Esophagus muscularis mucosa (tissue), 4 donors: ENCODE measurements around the gene GNPTG. TPM values are rescaled to one million over a fixed set of nuclear protein-coding genes. Genes with fewer than 3 reads are reported as not detected.

Source experiments
- DNase-seq: peaks from one replicate; pipeline ENCODE4 v3.0.0-alpha.2; 2017; ENCODE audit errors: extremely low spot score
- H3K27ac ChIP-seq, 4 donors: fragments of 200-600 bp; sonication (generic); replicated peaks in 1 of 4; 1 replicate in 3 of 4; 2 replicates in 1 of 4; pipeline ENCODE4 v1.5.1; 2016 to 2019; ENCODE audit warnings: mild to moderate bottlenecking in 1 of 4
- H3K27me3 ChIP-seq, 4 donors: fragments of 200-600 bp; sonication (generic); one replicate each; pipeline versions ENCODE4 v1.5.1 to v1.6.0; 2016 to 2019
- H3K36me3 ChIP-seq, 4 donors: fragments of 200-600 bp; sonication (generic); one replicate each; pipeline ENCODE4 v1.5.1; 2016 to 2019
- H3K4me1 ChIP-seq, 4 donors: fragments of 200-600 bp; sonication (generic); one replicate each; pipeline ENCODE4 v1.5.1; 2016 to 2019
- H3K4me3 ChIP-seq, 4 donors: fragments of 200-600 bp; sonication (generic); 1 replicate in 2 of 4; 2 replicates in 2 of 4; pipeline ENCODE4 v1.5.1; 2016 to 2019; ENCODE audit warnings: mild to moderate bottlenecking in 4 of 4, moderate library complexity in 1 of 4
- H3K9me3 ChIP-seq, 4 donors: fragments of 200-600 bp; sonication (generic); 1 replicate in 3 of 4; 2 replicates in 1 of 4; pipeline ENCODE4 v1.5.1; 2016 to 2019
- EP300 ChIP-seq: sonication (generic); formaldehyde crosslinking; IDR thresholded peaks from one replicate; pipeline ENCODE4 v1.6.1; 2017; ENCODE audit warnings: antibody characterized with exemption
- POLR2A ChIP-seq: fragments of 450-650 bp; IDR thresholded peaks from one replicate; pipeline ENCODE4 v1.6.1; 2017; ENCODE audit warnings: antibody characterized with exemption, moderate library complexity, mild to moderate bottlenecking, low read depth
- POLR2AphosphoS5 ChIP-seq, 2 donors: sonication (generic); formaldehyde crosslinking; IDR thresholded peaks; one replicate each; pipeline ENCODE4 v1.6.1; 2017; ENCODE audit warnings: antibody characterized with exemption in 2 of 2
- WGBS: methylation state at CpG from one replicate; pipeline ENCODE4 v1.1.5; 2018; 5-methylcytosine and 5-hydroxymethylcytosine counted together
- intact Hi-C: fragments of 100-400 bp; cut with DNase I; formaldehyde crosslinking; loops from one replicate; pipeline ENCODE4 v1.15.1; 2023
- total RNA-seq, 4 donors: library from RNA; depleted of rRNA; stranded (reverse); fragments of >200 nt; gene quantifications; one replicate each; pipeline versions ENCODE4 v1.1.0 to v1.2.1, GENCODE V29; 2016
- TF ChIP-seq, protein P1 (sequence below), 3 experiments: fragments of 200-600 bp in 2 of 3; fragments of 450-650 bp in 1 of 3; sonication (generic) in 2 of 3; IDR thresholded peaks; one replicate each; pipeline ENCODE4 v1.5.1; 2017 to 2019; ENCODE audit warnings: antibody characterized with exemption in 3 of 3, mild to moderate bottlenecking in 2 of 3, moderate library complexity in 1 of 3

Gene GNPTG
- total RNA-seq, 4 donors from 2014 or later, result 54.4 to 70.5 (median 61.1) TPM

DNA sequence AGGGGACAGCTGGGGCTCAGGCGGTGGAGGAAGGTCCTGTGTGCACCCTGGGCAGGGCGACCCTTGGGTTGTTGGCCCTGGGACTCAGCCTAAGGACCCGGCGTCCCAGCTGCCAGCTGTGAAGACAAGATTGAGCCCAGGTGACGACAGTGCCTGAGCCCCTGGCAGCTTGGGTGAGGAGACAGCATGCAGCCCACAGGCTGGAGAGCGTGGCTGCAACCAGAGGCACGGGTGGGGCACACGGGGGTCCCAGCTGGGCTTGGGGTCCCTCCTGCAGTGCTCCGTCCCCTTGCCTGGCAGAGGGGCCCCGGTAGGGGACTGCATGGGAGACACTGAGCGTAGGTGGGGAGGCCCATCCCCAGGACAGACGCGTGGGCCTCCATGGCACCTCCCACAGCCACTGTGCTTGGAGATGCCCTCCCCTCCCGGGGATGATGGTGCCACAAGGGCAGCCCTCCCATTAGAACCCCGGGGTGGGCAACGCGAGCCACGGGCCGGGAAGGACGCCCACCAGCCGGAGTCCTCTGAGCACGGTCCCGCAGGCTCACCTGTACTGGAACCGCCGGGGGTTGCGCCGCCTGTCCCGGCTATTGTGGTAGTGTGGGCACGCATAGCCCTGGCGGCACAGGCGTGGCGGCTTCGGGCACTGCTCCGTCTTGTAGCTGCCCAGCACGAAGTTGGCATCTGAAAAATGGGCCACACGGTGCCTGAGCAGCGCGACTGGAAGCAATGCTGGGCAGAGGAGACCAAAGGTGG, 47.3 kb downstream of the GNPTG start:
- intact Hi-C loops, result no loop called here
- H3K4me1 ChIP-seq, result peaks cover 0 to under 1% (median 0%) of the 10 kb centered on the region in 4 donors
- H3K27ac ChIP-seq, result no peak overlapping the region
- no peak overlapping the region for H3K4me3 ChIP-seq
- H3K9me3 ChIP-seq, result no peaks in the 10 kb centered on the region
- TF ChIP-seq, protein P1, sequence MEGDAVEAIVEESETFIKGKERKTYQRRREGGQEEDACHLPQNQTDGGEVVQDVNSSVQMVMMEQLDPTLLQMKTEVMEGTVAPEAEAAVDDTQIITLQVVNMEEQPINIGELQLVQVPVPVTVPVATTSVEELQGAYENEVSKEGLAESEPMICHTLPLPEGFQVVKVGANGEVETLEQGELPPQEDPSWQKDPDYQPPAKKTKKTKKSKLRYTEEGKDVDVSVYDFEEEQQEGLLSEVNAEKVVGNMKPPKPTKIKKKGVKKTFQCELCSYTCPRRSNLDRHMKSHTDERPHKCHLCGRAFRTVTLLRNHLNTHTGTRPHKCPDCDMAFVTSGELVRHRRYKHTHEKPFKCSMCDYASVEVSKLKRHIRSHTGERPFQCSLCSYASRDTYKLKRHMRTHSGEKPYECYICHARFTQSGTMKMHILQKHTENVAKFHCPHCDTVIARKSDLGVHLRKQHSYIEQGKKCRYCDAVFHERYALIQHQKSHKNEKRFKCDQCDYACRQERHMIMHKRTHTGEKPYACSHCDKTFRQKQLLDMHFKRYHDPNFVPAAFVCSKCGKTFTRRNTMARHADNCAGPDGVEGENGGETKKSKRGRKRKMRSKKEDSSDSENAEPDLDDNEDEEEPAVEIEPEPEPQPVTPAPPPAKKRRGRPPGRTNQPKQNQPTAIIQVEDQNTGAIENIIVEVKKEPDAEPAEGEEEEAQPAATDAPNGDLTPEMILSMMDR (IDR thresholded peaks at IDR 0.05), result no peak
- TF ChIP-seq POLR2AphosphoS5 (IDR thresholded peaks at IDR 0.05), result no peak
- 88% methylated on average over 12 of the region's 38 CpGs for WGBS
- peaks cover 50 to 98% (median 92%) of the 10 kb centered on the region in 4 donors for H3K36me3 ChIP-seq
- DNase-seq, result no peak
- H3K27me3 ChIP-seq, result no peaks in the 10 kb centered on the region

DNA sequence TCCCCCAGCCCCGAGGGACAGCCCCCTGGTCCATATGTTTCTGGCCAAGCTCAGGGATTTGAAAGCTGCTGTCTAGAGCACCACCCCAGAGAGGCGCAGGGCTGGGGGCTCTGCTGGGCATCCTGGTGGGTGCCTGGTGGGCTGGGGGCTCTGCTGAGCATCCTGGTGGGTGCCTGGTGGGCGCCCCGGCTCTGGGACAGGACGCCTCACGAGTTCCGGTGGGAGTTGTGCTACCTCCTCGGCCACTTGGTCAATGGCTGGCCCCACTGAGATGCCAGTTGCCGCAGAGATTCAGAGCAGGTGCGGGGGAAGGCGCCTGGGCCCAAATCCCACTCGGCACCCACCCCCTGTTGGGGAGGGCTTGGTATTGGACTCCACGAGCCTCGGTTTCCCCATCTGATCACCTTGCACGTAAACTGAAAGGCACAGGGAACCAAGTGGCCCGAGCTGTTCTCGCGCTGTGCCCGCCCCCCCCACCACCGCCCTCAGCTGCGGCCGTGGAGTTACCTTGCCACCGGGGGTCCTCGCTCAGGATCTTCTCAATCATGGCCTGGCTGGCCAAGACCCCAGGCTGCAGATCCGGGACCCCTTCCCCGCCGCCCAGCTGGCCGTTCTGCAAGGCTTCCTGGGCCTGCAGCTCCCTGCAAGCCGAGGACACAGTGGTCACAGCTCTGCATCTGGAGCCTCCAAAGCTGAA, 49.5 kb downstream of the GNPTG start:
- DNase-seq, result no peak

DNA sequence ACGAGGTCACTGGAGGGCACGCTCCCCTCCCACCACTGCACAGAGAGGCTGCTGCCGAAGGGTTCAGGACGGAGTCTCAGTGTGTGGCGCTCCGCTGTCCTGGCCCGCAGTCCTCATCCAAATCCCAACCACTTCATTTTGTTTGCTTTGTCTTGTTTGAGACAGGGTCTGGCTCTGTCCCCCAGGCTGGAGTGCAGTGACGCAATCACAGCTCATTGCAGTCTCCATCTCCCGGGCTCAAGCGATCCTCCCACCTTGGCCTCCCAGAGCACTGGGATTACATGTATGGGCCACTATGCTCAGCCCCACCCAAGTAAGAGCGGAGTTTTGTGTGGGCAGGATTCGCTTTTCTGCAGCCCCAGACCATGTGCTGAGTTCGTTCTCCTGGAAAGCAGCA, 50.0 kb downstream of the GNPTG start:
- Histone ChIP-seq H3K27me3 (no peaks in the 10 kb centered on the region), H3K36me3 (peaks cover 45 to 94% (median 78%) of the 10 kb centered on the region in 4 donors), H3K9me3 (no peaks in the 10 kb centered on the region), H3K4me3 (no peak overlapping the region), H3K4me1 (peaks cover 0 to 4% (median 1%) of the 10 kb centered on the region in 4 donors), H3K27ac (no peak overlapping the region)
- intact Hi-C loops, result loop anchor here (10.0 kb wide), 1 partner anchor 303 kb away; the partner anchor contains the start of gene MAPK8IP3
- WGBS, result 100% methylated on average over 8 of the region's 13 CpGs
- TF ChIP-seq POLR2A (no peak), EP300 (no peak)
- DNase-seq, result no peak

More for the DNA sequence above, 49.5 kb downstream of the GNPTG start:
- Histone ChIP-seq H3K9me3 (no peaks in the 10 kb centered on the region), H3K4me1 (peaks cover 0 to 4% (median 0%) of the 10 kb centered on the region in 4 donors), H3K27me3 (no peaks in the 10 kb centered on the region), H3K36me3 (peaks cover 44 to 94% (median 79%) of the 10 kb centered on the region in 4 donors), H3K4me3 (no peak overlapping the region), H3K27ac (no peak overlapping the region)
- TF ChIP-seq EP300 (no peak), POLR2AphosphoS5 (IDR thresholded peaks at IDR 0.05) (no peak), POLR2A (no peak)
- TF ChIP-seq, protein P1 (IDR thresholded peaks at IDR 0.05), result no peak
- intact Hi-C loops, result loop anchor here (10.0 kb wide), 1 partner anchor 304 kb away; the partner anchor contains the start of gene MAPK8IP3
- 89% methylated on average over 18 of the region's 29 CpGs for WGBS

DNA sequence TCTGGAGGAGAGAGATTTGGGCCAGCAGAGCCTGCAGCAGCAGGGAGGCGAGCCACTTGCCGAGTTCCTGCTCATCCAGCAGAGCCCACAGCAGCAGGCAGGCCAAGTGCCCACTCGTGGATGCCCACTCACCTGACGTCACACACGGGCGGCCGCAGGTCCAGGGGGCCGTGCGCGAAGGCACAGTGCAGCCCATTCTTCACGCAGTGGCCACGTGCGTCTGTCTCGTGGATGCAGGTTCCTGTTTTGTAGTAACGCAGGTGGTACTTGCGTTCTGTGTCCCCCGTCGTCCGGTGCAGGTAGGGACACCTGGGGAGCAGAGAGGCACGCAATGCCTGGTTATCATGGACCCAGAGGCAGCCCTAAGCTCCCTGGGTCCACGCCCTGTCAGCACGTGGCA, 51.3 kb downstream of the GNPTG start:
- no peak for DNase-seq
- H3K36me3 ChIP-seq, result peaks cover 45 to 88% (median 71%) of the 10 kb centered on the region in 4 donors
- WGBS, result 90% methylated on average over 20 of the region's 22 CpGs
- H3K9me3 ChIP-seq, result no peaks in the 10 kb centered on the region
- no peak overlapping the region for H3K4me3 ChIP-seq
- H3K27me3 ChIP-seq, result no peaks in the 10 kb centered on the region
- peaks cover 6 to 15% (median 12%) of the 10 kb centered on the region in 4 donors for H3K4me1 ChIP-seq
- intact Hi-C loops, result loop anchor here (10.0 kb wide), 1 partner anchor 302 kb away; the partner anchor contains the start of gene MAPK8IP3
- TF ChIP-seq, protein P1 (IDR thresholded peaks at IDR 0.05), result no peak
- TF ChIP-seq EP300 (no peak), POLR2A (no peak), POLR2AphosphoS5 (IDR thresholded peaks at IDR 0.05) (no peak)
- no peak overlapping the region for H3K27ac ChIP-seq

DNA sequence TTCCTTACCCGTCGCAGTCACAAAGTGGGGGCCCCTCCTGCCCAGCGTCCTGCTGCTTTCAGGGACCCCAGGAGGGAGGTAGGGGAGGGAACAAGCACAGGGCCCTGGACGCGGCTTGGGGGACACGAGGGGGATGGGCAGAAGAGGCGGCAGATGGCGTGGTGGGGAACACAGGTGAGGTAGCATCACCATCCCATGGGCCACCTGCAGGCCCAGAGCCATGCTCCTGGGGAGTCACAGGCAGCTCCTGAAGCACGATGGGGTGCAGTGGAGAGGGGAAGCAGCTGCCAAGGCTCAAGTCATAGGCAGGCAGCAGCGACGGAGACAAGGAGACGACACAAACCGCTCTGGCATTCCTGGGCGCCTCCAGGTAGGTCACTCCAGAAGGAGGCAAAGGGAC, 52.0 kb downstream of the GNPTG start:
- Histone ChIP-seq H3K4me1 (peaks cover 13 to 22% (median 19%) of the 10 kb centered on the region in 4 donors), H3K4me3 (no peak overlapping the region), H3K27me3 (no peaks in the 10 kb centered on the region), H3K36me3 (peaks cover 42 to 81% (median 64%) of the 10 kb centered on the region in 4 donors), H3K27ac (no peak overlapping the region), H3K9me3 (no peaks in the 10 kb centered on the region)
- DNase-seq, result no peak
- intact Hi-C loops, result loop anchor here (10.0 kb wide), 1 partner anchor 301 kb away; the partner anchor contains the start of gene MAPK8IP3
- 91% methylated on average over 10 of the region's 14 CpGs for WGBS
- TF ChIP-seq POLR2A (no peak), EP300 (no peak), POLR2AphosphoS5 (IDR thresholded peaks at IDR 0.05) (no peak)
- TF ChIP-seq, protein P1 (IDR thresholded peaks at IDR 0.05), result no peak
